ENCODE data around the gene FAM168A. TPM values are rescaled to one million over a fixed set of nuclear protein-coding genes. Genes with fewer than 3 reads are reported as not detected.

FAM168A gene, protein sequence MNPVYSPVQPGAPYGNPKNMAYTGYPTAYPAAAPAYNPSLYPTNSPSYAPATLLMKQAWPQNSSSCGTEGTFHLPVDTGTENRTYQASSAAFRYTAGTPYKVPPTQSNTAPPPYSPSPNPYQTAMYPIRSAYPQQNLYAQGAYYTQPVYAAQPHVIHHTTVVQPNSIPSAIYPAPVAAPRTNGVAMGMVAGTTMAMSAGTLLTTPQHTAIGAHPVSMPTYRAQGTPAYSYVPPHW
- 10 to 100 TPM; 32.8 to 41.7 (median 38.3) TPM for polyA plus RNA-seq (ENCODE audit: insufficient read depth in 1 of 5, insufficient read length in 5 of 5, low replicate concordance in 1 of 5)
- long read RNA-seq, donor 1, full-length matches to known transcripts, result 4 of 10 reads
- long read RNA-seq, donor 1, partial matches to known transcripts, result 6 of 10 reads
- long read RNA-seq, donor 1, other reads (novel, unspliced or antisense), result 0 of 10 reads
- long read RNA-seq, donor 2, partial matches to known transcripts, result 0 of 1 reads
- long read RNA-seq, donor 2, other reads (novel, unspliced or antisense), result 0 of 1 reads
- long read RNA-seq, donor 3, full-length matches to known transcripts, result 2 of 2 reads
- long read RNA-seq, donor 3, partial matches to known transcripts, result 0 of 2 reads
- long read RNA-seq, donor 3, other reads (novel, unspliced or antisense), result 0 of 2 reads
- long read RNA-seq, donor 4, result 0 reads
- long read RNA-seq, donor 5, partial matches to known transcripts, result 5 of 6 reads
- long read RNA-seq, donor 5, other reads (novel, unspliced or antisense), result 0 of 6 reads
- long read RNA-seq, donor 6, partial matches to known transcripts, result 0 of 4 reads
- long read RNA-seq, donor 6, other reads (novel, unspliced or antisense), result 0 of 4 reads
- long read RNA-seq, donor 7, partial matches to known transcripts, result 0 of 5 reads
- long read RNA-seq, donor 7, other reads (novel, unspliced or antisense), result 0 of 5 reads
- long read RNA-seq, donor 8, partial matches to known transcripts, result 0 of 2 reads
- long read RNA-seq, donor 8, other reads (novel, unspliced or antisense), result 0 of 2 reads

DNA sequence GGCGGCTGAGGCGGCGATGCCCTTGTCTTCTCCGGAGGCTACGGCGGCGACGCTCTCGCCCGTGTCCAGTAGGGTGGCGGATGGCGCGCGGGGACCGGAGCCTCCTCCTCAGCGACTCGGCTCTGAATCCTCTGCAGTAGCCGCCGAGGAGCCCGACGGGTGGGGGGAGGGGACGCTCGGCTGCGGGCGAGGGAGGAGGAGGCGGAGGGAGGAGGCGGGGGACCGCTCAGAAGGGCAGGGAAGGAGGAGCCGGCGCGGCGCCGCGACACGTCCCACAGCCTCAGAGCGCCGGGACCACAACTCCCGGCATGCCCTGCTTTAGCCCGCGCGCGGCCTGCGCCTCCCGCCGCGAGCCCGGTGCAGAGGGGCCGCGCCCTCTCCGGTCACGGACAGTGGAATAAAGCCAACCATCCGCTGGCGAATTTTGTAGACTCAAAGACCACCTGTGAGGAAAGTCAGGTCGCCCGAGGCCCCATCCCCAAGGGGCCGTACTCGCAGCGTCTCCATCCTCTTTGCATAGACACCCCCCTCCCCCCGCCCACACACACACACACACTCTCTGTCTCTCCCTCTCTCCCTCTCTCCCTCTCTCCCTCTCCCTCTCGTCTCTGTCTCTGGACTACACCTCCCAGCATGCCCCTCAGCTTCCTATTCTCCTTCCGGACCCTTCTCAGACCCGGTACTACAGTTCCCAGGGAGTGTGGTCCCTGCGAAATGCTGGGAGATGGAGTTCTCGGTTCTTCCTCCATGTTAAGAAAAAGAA lies at the start of gene FAM168A:
Gene FAM168A, minus strand, starts transcription at position 157 of the 763 bp plus-strand sequence. CDS start 129,638 bp downstream, outside the sequence.
- peak; percentile 96 to 97 for DNase-seq

DNA sequence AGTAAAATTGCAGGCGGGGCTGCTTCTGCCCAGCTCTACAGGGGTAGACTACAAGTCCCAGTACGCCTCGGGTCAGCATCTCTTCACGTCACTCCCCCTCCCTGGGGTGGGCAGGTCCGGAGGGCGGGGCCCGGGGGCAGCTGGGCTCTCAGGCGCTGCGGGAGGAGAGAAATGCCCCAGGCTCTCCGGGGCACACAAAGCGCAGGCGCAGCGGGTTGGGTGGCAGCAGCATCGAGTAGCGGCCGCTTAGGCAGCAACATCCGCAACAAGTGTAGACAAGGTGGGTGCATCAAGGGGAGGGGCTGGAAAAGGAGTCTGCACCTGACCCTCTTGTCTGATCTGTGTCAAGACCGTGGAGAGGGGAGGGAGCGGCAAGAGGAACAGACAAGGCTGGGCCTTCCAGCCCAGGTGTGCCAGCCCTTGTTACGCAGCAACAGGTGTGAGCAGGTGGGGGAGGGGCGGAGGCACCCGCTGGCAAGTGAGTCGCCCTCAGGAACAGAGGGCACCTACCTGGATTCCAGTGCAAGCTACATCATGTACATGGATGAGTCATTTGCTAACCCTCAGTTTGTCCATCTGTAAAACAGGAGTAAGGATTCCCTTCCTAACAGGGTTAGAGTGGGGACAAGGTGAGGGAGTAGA lies 49.7 kb upstream of the FAM168A start:
- peak; percentile 62 to 64 for DNase-seq

DNA sequence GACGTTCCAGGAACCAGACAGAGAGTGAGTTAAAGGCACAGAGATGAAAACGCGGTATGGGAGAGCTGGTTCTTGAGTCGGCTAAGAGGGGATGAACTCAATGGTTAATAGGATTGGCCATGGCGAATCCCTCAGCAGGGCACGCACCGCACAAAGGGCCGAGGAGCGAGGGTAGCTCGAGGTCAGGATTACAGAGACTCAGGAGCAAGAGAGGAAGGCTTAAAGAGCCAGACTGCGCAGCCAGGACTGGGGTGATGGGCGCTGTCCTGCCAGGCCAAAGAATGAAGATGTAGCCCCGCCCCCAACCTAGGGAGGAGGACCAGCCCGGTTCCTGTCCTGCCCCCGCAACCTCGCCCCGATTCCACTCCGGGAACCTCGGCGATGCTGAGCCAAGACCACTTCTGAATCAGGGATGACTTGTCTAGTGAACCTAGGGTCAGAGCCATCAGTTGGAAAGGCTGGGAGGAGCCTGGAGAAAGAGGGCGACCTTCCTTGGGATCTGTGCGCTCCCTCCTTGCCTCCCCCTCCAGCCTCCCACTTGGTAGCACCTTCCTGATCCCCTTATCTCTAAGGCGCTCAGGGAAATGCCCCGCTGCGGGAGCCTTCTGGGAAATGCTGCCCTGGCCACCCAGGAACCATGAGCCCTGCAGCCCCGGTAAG lies 48.2 kb upstream of the FAM168A start, which contains the start of gene PLEKHB1:
Gene PLEKHB1, plus strand, starts transcription at position 610 of the 660 bp plus-strand sequence. Its CDS starts 28 bp downstream, at position 638.
- DNase-seq, result no peak

DNA sequence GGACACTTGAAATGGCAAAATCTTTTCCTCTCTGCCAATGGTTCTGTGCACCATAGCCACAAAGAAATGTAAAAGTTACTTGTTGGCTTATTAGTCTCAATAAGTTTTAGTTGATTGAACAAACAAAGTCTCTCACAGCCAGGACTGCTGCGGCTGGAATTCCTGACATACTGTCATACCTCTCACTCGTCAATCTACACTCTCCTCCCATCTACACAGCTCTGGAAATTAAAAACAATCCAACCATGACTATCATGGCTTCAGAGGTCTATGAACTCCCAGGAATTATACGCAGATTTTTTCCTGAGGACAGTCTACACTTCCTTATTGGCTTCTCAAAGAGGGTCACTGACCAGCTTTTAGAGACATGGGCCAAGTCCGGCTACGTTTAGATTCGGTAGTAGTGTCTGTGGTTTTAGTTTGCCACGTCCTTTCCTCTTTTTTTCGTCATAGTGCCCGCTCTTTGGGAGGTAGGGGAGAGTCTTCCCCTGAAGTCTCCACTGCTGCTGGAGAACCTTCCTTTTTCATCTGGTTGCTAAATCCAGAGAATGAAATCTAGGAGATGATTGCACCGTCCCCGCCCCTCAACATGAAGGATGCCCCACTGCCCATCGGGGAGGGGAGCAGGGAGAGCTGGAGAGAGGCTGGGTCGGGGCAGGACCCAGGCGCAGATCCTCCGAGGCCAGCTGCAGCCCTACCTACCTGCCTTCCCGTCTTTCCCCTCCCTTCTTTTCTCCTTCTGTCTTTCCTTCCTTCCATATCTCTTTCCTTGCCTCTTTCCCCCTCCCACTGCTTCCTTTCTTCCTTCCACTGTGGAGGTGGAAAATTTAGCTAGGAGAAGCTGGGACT lies 47.4 kb upstream of the FAM168A start:
- no peak for DNase-seq

DNA sequence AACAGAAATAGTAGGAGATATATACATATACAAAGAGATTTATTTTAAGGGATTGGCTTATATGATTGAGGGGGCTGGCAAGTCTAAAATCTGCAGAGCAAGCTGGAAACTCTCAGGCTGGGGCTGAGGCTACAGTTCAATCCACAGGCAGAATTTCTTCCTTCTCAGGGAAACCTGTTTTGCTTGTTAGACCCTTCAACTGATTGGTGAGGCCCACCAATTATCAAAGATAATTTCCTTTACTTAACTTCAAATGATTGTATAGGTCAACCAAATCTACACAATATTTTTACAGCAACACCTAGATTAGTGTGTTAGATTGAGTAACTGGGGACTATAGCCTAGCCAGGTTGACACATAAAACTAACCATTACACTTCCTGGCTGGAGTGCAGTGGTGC lies 43.8 kb upstream of the FAM168A start:
- DNase-seq, result no peak

DNA sequence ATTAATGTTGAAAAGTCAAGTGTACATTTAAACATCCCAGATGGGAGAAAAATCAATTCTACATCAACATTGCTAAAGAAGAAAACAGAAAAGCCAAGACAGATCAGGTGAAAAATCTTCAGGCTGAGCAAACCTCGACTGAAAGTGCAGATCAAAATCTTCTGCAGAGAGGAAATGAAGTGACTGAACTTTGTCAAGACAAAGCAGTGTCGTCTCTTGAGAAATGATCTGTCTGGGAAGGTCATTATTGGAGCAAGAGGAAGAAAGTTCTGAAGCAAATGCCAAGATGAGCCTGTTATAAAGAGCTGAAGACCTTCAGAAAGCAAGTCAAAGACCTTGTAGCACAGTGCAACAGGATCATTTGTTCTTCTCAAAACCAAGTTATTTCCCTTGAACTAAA lies 42.7 kb upstream of the FAM168A start:
- no peak for DNase-seq

DNA sequence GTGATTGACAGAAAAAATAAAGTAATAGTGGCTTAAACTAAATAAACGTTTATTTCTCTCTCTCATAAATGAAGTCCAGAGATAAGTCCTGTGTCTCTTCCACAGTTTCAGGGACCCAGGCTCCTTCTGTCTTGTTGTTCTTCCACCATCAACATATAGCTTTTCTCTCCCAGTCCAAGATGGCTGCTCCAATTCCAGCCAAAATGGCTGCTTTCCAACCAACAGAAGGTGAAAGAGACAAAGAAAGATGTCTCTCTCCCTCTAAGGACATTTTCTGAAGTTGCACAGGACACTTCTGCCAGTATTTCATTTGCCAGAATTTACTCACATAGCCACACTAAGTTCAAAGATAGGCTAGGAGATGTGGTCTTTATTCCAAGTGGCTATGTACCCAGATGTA lies 39.1 kb upstream of the FAM168A start:
- DNase-seq, result no peak

DNA sequence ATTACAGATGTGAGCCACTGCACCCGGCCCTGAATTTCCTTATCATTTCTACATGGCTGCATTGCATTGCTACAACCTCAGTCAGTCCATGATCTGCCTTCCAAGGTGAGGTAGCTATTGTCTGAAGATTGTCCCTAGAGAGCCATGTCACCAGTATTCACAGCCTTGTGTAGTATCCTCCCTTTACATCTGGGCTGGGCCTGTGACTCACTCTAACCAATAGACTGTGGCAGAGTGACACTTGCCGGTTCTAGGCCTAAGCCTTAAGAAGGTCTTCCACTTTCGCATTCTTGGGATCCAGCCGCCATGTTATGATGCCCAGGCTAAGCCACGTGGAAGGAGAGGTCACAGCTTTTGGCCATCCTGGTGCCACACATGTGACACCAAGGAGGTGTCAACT lies 38.3 kb upstream of the FAM168A start:
- no peak for DNase-seq

DNA sequence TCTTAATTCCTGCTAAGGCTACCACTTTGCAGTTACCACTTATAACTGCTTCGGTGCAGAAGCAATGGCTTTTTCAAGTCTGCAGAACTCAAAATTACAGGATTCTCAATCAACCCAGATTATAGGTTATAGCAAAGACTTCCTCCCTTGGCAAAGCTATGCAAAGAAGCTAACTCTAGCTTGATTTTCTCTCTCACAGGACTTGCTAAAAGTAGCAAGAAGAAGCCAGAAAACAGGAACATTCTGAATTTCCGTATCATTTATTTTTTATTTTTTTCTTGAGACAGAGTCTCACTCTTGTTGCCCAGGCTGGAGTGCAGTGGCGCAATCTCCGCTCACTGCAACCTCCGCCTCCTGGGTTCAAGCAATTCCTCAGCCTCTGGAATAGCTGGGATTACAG lies 37.8 kb upstream of the FAM168A start:
- DNase-seq, result no peak

DNA sequence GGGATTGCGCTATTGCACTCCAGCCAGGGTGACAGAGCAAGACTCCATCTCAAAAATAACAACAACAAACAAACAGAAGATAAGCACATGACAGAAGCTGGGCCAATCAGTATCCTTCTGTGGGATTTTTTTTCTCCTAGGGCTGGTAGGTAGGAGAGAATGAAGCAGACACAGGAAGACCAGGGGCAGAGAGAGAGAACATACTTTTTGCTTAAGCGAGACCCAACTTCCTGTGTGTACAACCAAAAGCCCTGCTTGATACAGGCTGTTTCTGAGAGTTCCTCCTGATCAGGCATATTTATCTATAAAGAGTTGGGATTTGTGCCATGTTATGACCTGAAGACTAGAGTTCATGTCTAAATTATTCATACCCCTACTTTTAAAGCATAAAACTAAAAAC lies 36.1 kb upstream of the FAM168A start:
- no peak for DNase-seq

DNA sequence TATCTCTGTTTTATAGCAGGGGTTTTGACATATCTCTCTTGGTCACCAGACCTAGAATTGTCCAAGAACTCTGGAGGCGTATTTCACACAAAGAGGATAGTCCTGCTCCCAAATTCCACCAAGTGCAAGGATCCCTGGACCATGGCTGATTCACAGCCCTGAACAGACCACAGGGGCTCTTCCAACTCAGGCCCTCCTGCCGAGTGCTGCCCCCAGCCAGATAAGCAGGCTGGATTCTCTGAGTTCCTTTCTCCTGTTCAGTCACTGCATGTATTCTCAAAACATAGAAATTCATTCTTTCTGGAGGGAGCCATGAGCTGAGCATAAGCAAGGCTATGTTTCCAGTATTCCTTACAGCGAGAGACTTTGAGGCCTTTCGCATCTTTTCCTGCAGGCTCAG lies 35.1 kb upstream of the FAM168A start:
- no peak for DNase-seq

DNA sequence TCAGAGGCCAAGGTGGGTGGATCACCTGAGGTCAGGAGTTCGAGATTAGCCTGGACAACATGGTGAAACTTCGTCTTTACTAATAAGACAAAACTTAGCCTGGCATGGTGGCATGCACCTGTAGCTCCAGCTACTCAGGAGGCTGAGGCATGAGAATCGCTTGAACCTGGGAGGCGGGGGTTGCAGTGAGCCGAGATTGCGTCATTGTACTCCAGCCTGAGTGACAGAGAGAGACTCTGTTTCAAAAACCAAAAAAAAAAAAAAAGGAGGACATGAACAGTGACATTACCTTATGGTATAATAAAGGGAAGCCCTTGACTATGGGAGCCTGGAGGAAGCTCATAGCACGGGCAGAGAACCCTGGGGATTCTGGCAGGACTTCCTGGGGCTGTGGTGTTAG lies 32.0 kb upstream of the FAM168A start:
- DNase-seq, result no peak

DNA sequence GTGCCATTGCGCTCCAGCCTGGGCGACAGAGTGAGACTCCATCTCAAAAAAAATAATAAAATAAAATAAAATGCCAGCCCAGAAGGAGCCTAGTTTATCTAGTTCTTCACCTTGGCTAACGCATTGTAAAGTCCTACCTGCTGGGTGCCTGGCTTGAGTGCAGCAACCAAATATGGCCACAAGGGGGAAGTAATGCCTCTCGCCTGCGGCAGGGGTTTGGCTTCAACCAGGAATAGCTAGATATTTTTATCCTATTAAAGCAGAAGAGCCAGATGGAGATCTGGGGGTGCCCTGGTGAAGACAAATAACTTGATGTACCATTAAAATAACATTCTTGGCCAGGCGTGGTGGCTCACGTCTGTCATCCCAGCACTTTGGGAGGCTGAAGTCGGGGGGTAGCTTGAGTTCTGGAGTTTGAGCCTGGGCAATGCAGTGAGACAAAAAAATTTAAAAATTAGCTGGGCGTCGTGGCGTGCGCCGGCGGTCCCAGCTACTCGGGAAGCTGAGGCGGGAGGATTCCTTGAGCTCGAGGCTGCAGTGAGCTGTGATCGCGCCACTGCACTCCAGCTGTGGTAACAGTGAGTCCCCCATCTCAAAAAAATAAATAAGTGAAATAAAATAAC lies 27.9 kb upstream of the FAM168A start:
- DNase-seq, result peak; percentile 39 to 53

DNA sequence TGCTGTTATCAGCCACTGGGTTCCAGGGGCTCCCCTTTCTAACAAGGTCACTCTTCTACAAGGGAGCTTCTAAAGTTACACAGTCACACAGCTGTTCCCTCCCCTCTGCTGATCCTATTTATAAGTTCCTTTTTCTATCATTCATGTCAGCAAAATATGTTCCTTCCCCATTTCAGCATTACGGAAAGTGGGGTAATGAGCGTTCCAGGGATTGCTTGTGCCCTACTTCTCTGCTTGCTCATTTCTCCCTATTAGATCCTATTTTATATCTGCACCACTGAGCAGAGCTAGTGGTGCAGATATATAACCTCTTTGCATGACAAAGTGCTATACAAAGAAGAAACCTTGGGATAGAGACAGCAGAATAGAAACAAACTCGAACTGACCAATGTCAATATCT lies 25.8 kb upstream of the FAM168A start:
- DNase-seq, result no peak

DNA sequence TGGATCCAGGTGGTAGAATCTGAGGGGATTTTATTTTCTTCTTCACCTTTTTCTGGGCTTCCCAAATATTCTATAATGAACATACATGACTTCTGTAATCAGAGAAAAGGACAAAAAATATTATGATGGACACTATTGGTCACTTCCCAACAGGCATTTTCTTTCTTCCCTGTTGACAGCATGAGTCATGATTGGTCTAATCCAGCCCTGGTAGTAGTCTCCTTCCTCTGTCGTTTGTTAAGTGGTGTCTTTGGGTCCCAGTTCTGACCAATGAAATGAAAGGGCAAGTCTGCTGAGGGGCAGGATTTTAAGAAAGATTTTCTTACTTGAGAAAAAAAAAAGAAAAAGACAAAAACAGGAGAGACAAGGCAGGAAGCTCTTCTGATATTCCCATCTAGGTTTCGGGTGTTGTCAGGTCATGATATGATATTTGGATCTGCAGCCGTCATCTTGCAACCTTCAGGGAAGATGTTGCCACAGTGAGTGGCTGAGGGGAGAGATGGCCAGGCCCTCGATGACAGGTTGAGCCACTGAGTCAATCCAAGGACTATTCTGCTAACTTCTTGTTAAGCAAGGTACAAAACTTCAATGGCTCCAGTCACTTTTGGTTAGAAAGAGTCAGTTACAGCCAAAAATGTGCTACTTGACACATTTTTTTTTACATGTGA lies 25.1 kb upstream of the FAM168A start:
- no peak for DNase-seq

DNA sequence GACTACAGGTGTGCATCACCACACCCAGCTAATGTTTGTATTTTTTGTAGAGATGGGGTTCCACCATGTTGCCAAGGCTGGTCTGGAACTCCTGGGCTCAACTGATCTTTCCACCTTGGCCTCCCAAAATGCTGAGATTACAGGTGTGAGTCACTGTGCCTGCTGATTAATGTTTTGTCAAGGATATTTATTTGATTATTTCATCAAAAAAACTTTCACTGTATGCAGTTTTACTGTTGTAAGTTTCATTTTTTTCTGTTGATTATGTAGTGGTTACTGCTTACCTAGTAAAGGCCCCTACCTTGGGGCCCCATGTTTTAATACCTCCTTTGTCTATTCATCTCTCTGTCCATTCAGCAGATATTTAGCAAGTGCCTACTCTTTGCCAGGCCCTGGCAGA lies 16.7 kb upstream of the FAM168A start:
- DNase-seq, result no peak

DNA sequence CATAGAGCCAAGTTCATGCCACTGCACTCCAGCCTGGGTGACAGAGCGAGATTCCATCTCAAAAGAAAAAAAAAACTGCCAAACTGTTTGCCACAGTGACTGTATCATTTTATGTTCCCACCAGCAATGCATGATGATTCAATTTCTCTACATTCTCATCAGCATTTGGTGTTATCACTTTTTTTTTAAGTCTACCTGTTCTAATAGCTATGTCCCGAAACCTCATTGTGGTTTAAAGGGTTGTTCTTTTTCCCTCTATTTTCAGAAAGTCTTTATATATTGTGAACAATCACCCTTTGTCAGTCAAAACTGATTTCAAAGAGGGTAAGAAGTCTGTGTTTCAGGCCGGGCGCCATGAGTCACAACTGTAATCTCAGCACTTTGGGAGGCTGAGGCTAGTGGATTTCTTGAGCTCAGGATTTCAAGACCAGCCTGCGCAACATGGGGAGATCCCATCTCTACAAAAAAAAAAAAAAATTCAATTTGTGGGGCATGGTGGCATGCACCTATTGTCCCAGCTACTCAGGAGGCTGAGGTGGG lies 14.8 kb upstream of the FAM168A start:
- no peak for DNase-seq

DNA sequence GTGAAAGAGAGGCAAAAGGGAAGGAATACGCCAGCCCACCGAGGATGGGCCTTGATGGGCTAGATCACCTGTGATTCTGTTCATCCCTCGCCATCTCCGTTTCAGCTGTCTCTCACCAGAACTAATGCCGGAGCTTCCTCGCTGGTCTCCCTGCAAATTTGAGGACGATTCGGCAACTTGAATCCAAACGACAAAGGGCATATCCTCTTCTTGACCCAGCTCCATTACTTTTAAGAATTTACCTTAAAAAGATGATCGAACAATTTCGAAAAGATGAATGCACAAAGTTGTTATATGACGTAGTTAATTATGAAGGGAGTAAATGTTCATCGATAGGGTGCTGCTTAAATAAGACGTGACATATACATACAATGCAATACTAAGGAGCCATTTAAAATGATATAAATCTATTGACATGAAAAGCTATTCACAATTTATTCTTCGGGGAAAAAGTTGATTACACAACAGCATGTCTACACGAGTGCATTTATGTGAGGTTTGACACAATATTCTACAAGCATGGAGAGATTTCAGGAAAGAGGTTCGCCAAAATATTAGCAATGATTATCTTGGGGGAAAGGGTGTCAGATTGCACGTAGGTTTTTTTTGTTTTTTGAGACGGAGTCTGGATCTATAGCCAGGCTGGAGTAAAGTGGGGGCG lies 937 bp upstream of the FAM168A start:
- DNase-seq, result no peak
